ENCODE data around the gene SRMS. TPM values are rescaled to one million over a fixed set of nuclear protein-coding genes. Genes with fewer than 3 reads are reported as not detected.

The SRMS gene
- total and polyA plus RNA-seq, 2 donors from 2014 or later = 0.38 TPM; not detected in 1

DNA sequence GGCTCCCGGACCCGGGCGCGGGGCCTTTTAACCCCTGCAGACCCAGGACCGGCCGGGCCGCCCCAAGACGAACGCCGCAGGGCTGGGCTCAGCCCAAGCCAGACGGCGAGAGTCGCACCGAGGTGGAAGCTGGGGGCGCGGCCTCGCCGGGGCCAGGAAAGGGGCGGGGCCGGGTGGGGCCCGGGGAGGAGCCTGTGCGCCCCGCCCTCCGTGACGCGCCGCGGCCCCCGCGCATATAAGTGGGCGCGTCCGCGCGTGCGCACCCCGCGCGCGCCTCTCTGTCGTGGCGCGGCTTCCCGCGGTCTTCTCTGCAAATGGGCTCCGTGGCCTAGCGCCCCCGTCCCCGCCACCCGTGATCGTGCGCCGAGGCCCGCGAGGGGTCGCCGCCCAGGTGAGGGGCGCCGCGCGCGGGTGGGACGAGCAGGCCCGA, 27.0 kb downstream of the SRMS start, which contains the start of gene PPDPF:
Gene PPDPF (plus strand): TSS at position 262 of the 430 bp plus-strand sequence. CDS start 544 bp downstream, outside the sequence.
- Histone ChIP-seq H3K27ac (ENCODE audit: low read depth in 2 of 2, low read length in 2 of 2) (peak within 1 kb of the TSS; percentile 71 to 84), H3K4me3 (ENCODE audit: low read length in 3 of 3) (peak within 1 kb of the TSS; percentile 40 to 71 (median 71)), H3K9ac (ENCODE audit: low read length in 3 of 3) (peak within 1 kb of the TSS; percentile 26 to 73 (median 60)), H3K27me3 (ENCODE audit: control insufficient read depth, insufficient read depth, low read length) (no peaks in the 10 kb centered on the region), H3K36me3 (ENCODE audit: control insufficient read depth in 2 of 3, insufficient read depth in 3 of 3, low read length in 3 of 3) (peaks cover 0 to 7% (median 0%) of the 10 kb centered on the region in 3 donors), H3K4me1 (ENCODE audit: control insufficient read depth in 2 of 3, insufficient read depth in 2 of 3, low read depth in 1 of 3, low read length in 3 of 3) (peaks cover 0 to 11% (median 0%) of the 10 kb centered on the region in 3 donors), H3K9me3 (ENCODE audit: control insufficient read depth in 2 of 3, insufficient read depth in 1 of 3, low read length in 3 of 3) (no peaks in the 10 kb centered on the region)
- TF ChIP-seq, protein P1, sequence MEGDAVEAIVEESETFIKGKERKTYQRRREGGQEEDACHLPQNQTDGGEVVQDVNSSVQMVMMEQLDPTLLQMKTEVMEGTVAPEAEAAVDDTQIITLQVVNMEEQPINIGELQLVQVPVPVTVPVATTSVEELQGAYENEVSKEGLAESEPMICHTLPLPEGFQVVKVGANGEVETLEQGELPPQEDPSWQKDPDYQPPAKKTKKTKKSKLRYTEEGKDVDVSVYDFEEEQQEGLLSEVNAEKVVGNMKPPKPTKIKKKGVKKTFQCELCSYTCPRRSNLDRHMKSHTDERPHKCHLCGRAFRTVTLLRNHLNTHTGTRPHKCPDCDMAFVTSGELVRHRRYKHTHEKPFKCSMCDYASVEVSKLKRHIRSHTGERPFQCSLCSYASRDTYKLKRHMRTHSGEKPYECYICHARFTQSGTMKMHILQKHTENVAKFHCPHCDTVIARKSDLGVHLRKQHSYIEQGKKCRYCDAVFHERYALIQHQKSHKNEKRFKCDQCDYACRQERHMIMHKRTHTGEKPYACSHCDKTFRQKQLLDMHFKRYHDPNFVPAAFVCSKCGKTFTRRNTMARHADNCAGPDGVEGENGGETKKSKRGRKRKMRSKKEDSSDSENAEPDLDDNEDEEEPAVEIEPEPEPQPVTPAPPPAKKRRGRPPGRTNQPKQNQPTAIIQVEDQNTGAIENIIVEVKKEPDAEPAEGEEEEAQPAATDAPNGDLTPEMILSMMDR (IDR thresholded peaks at IDR 0.05; ENCODE audit: borderline replicate concordance, extremely low read depth, insufficient read depth) = no peak
- DNase-seq (peak; percentile 84 to 96 (median 92)), FAIRE-seq (no peak)
- intact Hi-C loops (cut with DNase I) = no loop called here

DNA sequence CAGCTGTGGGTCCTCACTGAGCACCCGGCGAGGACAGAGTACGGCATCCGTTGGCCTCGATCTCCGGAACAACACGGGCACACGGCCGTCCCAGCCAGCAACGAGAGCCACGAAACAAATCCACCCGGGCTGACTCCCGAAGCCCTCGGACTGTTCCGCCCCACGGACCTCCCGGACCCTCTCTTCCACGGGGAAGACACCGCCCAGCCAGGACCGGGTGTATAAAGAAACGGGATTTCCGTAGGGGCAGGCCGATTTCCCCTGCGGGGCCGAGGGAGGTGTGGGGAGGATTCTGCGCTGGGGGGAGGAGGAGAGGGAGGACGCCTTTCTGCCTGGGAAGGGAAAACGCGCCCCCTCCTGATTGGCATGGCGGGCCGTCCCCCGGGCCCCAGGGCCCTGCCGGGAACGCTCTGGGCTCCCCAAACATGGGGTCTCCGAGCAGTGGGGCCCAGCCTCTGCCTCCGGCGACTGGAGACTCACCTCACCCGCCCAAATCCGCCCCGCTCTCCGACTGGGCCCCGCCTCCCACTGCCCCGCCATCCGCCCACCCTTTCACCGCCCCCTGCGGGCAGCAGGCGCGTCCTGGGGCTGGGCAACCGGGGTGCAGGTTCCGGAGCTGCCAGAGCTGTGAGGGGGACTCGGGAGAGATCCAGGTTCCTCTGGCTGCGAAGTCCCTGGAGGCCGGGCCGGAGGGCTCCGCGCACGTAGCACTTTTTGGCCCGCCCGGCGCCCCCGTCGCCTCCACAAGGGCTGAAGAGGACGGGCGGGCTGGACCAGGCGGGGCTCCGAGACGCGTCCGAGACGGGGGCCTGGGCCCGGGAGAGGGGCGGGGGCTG, 27.7 kb downstream of the SRMS start:
- Histone ChIP-seq H3K9me3 (ENCODE audit: control insufficient read depth in 2 of 3, insufficient read depth in 1 of 3, low read length in 3 of 3) (no peaks in the 10 kb centered on the region), H3K4me3 (ENCODE audit: low read length in 3 of 3) (peak overlapping the region; percentile 10 to 71 (median 16)), H3K4me1 (ENCODE audit: control insufficient read depth in 2 of 3, insufficient read depth in 2 of 3, low read depth in 1 of 3, low read length in 3 of 3) (peaks cover 0 to 11% (median 0%) of the 10 kb centered on the region in 3 donors), H3K9ac (ENCODE audit: low read length in 3 of 3) (peak overlapping the region in 1 of 3 donors; percentile 40), H3K36me3 (ENCODE audit: control insufficient read depth in 2 of 3, insufficient read depth in 3 of 3, low read length in 3 of 3) (peaks cover 0 to 7% (median 0%) of the 10 kb centered on the region in 3 donors), H3K27me3 (ENCODE audit: control insufficient read depth, insufficient read depth, low read length) (no peaks in the 10 kb centered on the region), H3K27ac (ENCODE audit: low read depth in 2 of 2, low read length in 2 of 2) (peak overlapping the region; percentile 60 to 63)
- TF ChIP-seq, protein P1 (IDR thresholded peaks at IDR 0.05; ENCODE audit: borderline replicate concordance, extremely low read depth, insufficient read depth) = no peak
- FAIRE-seq (no peak), DNase-seq (peak; percentile 70 to 93 (median 83))
- intact Hi-C loops (cut with DNase I) = no loop called here

DNA sequence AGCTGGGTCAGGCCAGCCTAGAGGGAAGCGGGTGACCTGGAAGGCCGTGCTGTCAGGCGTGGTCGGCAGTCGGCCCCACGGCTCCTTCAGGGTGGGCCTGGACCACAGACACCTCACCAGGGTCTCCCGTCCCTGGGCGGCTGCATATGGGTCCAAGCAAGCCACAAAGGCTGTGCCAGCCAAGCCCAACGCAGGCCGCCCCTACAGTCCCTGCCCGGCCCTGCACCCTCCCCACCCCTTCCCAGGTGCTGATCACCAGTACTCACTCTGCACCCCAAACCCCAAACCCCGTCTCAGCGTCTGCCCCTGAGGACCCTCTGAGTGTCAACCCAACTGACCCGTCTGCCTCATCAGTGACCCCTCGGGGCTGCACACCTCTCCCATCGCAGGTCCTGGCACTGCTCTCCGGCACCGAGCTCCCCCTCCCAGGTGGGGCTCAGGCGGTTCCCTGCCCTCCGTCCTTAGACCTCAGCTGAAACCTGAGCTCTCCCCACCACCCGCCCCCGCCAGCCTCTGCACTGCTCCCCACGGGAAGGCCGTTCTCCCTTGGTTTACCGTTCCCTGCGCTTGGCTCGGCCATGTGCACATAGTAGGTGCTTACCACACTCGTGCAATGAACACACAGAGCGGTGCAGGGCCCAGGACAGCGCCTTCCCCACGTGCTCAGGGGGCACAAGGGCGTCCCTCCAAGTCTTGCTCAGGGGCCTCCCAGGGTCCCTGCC, 28.4 kb downstream of the SRMS start:
- H3K27ac ChIP-seq (ENCODE audit: low read depth in 2 of 2, low read length in 2 of 2) = no peak overlapping the region
- no peaks in the 10 kb centered on the region for H3K9me3 ChIP-seq (ENCODE audit: control insufficient read depth in 2 of 3, insufficient read depth in 1 of 3, low read length in 3 of 3)
- peak overlapping the region in 2 of 3 donors; percentile 10 to 71 for H3K4me3 ChIP-seq (ENCODE audit: low read length in 3 of 3)
- no peak overlapping the region for H3K9ac ChIP-seq (ENCODE audit: low read length in 3 of 3)
- peaks cover 0 to 11% (median 0%) of the 10 kb centered on the region in 3 donors for H3K4me1 ChIP-seq (ENCODE audit: control insufficient read depth in 2 of 3, insufficient read depth in 2 of 3, low read depth in 1 of 3, low read length in 3 of 3)
- H3K27me3 ChIP-seq (ENCODE audit: control insufficient read depth, insufficient read depth, low read length) = no peaks in the 10 kb centered on the region
- H3K36me3 ChIP-seq (ENCODE audit: control insufficient read depth in 2 of 3, insufficient read depth in 3 of 3, low read length in 3 of 3) = peaks cover 0 to 7% (median 0%) of the 10 kb centered on the region in 3 donors
- TF ChIP-seq, protein P1 (IDR thresholded peaks at IDR 0.05; ENCODE audit: borderline replicate concordance, extremely low read depth, insufficient read depth) = no peak
- intact Hi-C loops (cut with DNase I) = no loop called here
- DNase-seq (peak in 2 of 5 donors; percentile 73 to 83), FAIRE-seq (no peak)
